Measurements from ENCODE around the gene TXLNG.
"Not testable (repeated sequence)": the region's sequence is repeated elsewhere in the genome, so short reads cannot be mapped to it uniquely, and the experiment has no call there.

Gene TXLNG

GRCh38 chrX:16839219-16839851, 53.1 kb downstream of the TXLNG start:
- no peak for DNase-seq

GRCh38 chrX:16839852-16840460, 53.7 kb downstream of the TXLNG start:
- no peak for DNase-seq

DNA sequence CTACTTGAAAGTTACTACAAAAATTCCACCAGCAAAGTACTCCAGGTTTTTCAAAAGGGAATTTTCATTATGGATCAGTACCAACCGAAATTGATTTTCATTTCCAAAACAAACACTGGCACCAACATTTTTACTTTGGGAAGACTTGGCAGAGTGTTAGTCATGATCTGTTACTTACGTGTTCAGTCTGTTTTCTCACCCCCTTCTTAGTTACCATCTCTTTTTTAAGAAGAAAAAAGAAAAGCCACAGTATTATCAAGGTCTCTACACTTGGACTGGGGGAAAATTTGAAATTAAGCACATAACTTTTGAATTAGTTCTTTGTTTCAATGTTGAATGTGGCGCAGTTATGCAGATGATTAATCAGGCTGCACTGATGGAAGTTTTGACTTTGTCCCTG, 56.4 kb downstream of the TXLNG start:
- no peak for DNase-seq

DNA sequence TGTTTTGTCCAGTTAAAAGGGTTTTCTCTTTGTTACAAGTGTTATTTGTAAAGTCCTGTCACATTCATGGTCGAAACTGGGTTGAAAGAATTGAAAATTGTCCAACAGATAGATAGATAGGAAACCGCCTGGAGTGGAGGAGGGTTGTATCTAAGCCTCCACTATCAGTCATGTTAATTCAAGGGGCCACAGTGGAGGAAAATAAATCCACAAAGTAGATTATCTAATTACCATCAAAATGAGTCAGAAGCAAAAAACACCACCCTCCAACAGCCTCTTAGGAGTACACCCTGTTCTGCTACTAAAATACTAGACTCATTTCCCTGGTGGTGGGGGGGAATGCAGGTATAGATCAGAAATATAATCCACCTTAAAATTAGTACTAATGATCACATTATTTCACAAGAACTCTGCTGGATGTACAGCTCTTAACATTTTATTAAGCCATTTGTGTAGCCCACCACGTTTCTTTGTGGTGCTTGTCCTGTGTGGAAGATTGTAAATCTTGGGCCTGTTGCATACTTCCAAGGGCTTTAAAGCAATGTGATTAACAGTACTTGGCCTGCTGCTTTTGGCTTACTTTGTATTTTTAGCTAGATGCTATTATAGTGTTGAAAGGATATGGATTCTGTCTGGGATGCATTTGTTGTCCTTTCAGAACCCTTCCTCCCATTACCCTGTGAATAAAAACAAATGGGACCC, 57.1 kb downstream of the TXLNG start:
- no peak for DNase-seq

DNA sequence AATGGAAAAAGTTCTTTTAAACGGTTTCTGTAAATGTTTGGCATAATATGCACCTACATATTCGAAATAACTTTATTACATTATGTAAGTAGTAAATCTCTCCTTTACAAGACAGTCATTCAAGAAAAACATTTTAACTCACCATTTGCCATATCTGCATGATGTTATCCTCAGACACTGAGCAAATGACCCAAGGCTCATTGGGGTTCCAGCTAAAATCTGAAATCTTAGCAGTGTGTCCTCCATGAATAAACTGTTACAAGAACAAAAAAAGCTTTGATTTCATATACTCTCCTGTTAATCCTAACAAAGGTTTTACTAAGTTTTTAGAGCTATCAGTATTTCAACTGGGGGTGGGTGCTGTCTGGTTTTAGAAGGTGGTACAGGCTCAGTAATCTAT, 59.4 kb downstream of the TXLNG start:
- no peak for DNase-seq

- no peak for DNase-seq
These were observed 62.3 kb downstream of the TXLNG start for GRCh38 chrX:16848541-16848940.

DNA sequence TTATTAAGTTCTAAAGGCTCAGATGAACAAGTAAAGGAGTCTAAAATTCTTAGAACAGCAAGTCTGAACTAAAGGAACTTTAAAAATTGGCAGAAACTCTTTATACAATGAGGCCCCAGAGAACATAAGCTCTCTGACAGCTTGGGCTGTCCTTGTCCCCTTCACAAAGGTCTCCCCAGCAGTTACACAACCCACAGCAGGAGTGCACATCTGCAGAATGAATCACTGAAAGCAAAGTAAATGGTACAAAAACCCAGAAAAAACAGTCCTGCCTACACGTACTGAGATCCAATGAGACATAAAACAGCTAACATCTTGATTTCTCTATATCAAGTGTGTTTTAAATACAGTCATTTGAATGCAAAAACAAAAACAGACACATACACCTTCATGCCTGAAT, 65.2 kb downstream of the TXLNG start:
- DNase-seq, result no peak

DNA sequence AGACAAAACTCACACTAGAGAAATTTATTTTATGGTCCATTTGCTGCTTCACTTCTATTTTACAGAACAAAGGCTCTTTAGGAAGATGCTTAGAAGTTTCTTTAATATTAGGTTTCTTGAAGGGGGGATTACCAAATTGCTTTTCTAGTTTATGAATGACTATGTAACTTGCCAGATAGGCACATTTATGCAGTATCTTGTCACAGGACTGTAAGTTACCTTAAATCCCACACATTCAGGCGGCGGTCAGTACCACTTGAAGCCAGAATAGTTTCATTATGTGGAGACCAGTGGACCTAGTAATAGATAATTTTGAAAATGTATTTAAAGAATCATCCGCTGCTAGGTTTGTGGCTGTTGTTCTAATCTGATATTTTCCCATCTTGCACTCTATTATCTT, 65.6 kb downstream of the TXLNG start:
- no peak for DNase-seq

- no peak for DNase-seq
These were observed 66.4 kb downstream of the TXLNG start for GRCh38 chrX:16852617-16853179.

DNA sequence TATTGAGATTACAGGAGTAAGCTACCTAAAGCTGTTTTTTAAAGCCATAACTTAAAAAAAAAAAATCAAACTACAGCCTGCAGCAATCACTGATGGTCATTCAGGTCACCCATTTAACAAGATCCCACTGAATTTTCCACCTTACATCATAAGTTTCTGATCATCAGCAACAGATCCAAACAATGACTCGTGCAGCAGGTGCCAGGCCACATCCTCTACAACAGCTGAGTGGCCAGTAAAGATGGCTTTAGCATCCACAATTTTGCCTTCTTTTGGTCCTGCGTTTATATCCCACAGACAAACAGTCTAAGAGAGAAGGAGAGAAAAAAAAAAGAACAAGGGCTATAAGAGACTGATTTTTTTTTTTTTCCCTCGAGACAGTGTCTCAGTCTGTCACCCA, 67.3 kb downstream of the TXLNG start:
- DNase-seq, result no peak

GRCh38 chrX:16855363-16856075, 69.3 kb downstream of the TXLNG start:
- no peak for DNase-seq

DNA sequence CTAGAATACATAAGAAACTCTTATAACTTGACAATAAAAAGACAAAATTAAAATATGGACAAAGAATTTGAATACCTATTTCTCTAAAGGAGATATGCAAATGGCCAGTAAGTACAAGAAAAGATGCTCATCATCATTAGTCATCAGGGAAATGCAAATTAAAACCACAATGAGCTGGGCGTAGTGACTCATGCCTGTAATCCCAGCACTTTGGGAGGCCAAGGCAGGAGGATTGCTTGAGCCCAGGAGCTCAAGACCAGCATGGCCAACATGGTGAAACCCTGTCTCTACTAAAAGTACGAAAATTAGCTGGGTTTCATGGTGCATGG, 69.8 kb downstream of the TXLNG start:
- DNase-seq, result not testable (repeated sequence)

DNA sequence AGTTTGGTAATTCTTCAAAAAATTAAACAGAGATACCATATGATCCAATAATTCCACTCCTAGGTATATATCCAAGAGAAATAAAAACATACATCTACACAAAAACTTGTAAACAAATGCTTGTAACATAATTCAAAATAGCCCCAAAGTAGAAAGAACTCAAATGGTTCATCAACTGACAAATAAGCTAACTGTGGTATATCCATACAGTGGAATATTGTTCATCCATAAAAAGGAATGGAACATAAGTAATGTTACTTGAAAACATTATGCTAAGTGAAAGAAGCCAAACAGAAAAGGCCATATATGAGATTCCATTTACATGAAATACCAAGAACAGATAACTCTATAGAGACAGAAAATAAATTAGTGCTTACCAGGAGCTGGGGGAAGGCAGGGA, 70.5 kb downstream of the TXLNG start:
- DNase-seq, result no peak

DNA sequence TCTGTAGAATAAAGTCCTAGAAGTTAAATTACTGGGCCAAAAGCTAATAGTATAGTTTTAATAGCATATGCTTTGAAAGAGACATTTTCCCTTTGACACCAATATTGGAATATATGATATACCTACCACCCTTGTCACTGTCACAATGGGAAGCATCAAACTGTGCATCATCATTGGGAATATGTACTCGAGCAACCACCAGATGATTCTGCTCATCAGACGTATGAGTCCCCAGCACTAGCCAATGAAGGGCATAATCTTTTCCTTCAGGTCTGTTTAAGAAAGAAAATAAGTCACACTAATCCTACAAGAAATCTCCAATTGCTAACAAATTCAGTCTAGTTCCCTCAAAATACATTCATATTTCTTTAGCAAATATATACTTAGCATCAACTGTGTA, 76.6 kb downstream of the TXLNG start:
- DNase-seq, result no peak

GRCh38 chrX:16867947-16868346, 81.7 kb downstream of the TXLNG start:
- no peak for DNase-seq

DNA sequence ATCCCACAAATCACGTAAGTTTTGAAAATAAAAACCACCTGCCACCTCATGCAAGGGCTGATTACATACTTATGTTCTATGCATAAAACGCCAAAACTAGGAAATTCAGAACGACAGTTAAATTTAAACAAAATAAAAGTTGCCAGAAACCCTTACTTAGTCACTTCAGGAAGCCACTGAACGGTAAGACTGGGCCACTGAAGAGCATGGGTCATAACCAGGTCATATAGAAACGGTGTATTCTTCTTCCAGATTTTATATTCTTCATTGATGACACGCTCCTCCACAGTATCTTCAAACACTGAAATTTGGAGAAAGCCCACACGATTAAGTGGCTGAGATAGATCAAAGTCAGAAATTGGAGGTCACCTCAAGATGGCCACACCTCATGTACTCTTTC, 82.7 kb downstream of the TXLNG start:
- no peak for DNase-seq

DNA sequence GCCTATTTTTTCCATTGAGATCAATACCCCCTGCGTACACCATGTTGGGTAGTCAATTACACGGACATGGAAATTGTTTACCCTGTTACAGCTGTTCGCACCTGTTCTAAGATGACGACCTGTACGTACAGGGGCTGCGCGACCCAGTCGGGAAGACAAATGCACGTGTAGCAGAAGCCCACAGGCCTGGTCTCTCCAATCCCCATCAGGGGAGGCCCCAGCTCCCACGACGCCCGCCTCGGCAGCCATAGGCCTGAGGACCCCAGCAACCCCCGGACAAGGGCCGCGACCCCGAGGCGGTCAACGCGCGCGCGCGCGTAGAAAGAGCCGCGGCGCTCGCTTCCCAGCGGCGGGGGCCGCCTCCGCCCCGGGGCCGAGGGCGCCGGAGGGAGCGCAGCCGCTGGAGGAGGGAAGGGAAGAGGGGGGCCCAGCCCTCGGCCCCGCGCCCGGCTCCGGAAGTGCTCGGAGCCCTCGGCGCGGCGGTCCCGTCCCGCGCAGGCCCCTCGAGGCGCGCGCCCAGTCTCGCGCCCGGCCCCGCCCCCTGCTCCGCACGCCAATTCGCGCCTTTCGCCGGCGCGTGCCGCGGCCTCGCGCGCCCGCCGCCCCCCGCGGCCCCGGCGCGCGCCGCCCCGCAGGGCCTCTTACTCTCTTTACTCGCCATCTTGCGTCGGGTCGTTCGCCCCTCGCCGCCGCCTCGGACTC, 83.3 kb downstream of the TXLNG start:
- DNase-seq, result peak; percentile 66

DNA sequence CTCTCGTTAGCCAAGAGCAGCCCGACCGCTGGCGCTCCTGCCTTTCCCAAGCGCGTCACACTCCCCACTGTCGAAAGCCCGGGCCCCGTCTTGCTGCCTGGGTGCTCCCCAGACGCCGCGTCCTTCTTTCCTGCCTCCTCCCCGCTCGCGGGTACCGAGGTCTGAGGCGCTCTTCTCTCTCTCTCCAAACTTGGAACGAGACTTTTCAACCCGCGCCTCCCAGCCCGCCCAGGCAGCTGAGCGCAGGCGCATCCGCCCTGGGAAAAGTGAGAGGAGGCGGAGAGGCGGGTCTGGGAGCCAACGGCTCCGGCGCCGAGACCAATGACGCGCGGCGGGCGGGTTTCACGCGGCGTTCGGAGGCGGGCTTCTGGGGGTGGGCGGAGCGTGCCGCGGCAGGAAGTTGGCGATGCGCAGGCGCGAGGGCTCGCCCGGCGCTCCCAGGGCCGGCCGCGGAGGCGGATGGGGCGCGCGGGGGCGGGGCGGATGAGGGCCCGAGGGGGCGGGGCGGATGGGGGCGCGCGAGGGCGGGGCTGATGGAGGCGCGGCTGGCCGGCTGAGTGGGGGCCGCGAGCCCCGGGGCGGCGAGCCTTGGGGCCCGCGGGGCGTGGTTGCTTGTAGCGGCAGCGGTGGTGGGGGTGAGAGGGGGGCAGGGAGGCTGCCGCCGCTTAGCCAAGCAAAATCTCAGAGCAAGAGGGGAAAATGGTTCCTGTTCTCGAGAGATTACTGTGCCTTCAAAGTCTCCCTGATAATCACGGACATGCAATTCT, 84.0 kb downstream of the TXLNG start, which contains the start of gene RBBP7:
Gene RBBP7, minus strand, starts transcription at position 268 of the 767 bp plus-strand sequence. CDS start 309 bp downstream, outside the sequence.
- peak; percentile 95 for DNase-seq

GRCh38 chrX:16870862-16871815, 84.9 kb downstream of the TXLNG start:
- DNase-seq, result no peak

DNA sequence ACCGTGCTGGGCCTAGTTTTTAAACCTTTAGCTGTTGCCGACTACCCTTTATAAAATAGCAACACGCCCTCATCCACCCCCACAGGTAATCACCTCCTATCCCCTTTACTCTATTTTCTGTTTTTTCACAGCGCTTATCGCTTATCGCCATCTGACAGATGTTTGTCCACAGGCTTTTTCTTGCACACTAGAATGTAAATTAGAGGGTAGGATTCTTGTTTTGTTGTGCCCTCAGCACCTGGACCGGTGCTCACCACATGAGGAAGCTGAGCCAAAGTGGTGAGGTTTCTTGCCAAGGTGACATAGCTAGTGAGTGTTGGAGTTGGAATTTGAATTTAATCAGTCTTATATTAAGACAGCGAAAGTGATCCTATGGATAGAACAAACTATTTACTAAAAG, 86.8 kb downstream of the TXLNG start:
- no peak for DNase-seq

Data from NCI-H345 (cell line).